H1 (cell line): ENCODE data around the gene CNIH1. TPM values are rescaled to one million over a fixed set of nuclear protein-coding genes. Genes with fewer than 3 reads are reported as not detected.

Experiments
- CTCF ChIA-PET: fragments of 300-600 bp; sonication (Branson Sonifier 250); formaldehyde crosslinking; loops from one replicate; lab custom pipeline; 2021; ENCODE audit not compliant: partially characterized antibody; lab: Charles Lee
- POLR2A ChIA-PET: fragments of 300-600 bp; sonication (Branson Sonifier 250); formaldehyde crosslinking; loops from one replicate; lab custom pipeline; 2021; ENCODE audit warnings: inconsistent platforms; ENCODE audit not compliant: partially characterized antibody; lab: Charles Lee
- DNase-seq, 2 experiments: peaks; one replicate each; pipeline versions ENCODE4 v3.0.0 to v3.0.0-alpha.2; 2010 to 2022; ENCODE audit warnings: low spot score in 2 of 2, low read depth in 1 of 2, mixed read lengths in 1 of 2
- FAIRE-seq: peaks from 2 replicates; lab custom pipeline; 2011; peaks lifted over from hg19 to GRCh38; lab: Jason Lieb, UNC
- H2AFZ ChIP-seq: 2 replicates; pipeline ENCODE4 v1.8.1; 2012; ENCODE audit warnings: low read length, inconsistent platforms
- H2AK5ac ChIP-seq: 2 replicates; pipeline ENCODE4 v1.6.1; 2013; ENCODE audit warnings: low read depth, low read length
- H2BK120ac ChIP-seq: replicated peaks from 2 replicates; pipeline ENCODE3; 2013; ENCODE audit warnings: low read depth, low read length, inconsistent platforms
- H2BK12ac ChIP-seq: 2 replicates; pipeline ENCODE4 v1.6.1; 2013; ENCODE audit warnings: low read depth, low read length
- H2BK15ac ChIP-seq: 2 replicates; pipeline ENCODE4 v1.6.1; 2013; ENCODE audit warnings: low read length
- H2BK20ac ChIP-seq: 2 replicates; pipeline ENCODE4 v1.6.1; 2013; ENCODE audit warnings: low read length
- H2BK5ac ChIP-seq: 2 replicates; pipeline ENCODE4 v1.6.1; 2013; ENCODE audit warnings: low read depth, low read length
- H3K14ac ChIP-seq: 2 replicates; pipeline ENCODE4 v1.6.1; 2013; ENCODE audit warnings: inconsistent platforms; ENCODE audit not compliant: insufficient read length
- H3K18ac ChIP-seq: 2 replicates; pipeline ENCODE4 v1.6.1; 2013; ENCODE audit warnings: low read length; ENCODE audit errors: extremely low read depth
- H3K23ac ChIP-seq: 2 replicates; pipeline ENCODE4 v1.6.1; 2013; ENCODE audit warnings: inconsistent platforms; ENCODE audit not compliant: insufficient read length
- H3K23me2 ChIP-seq: 2 replicates; pipeline ENCODE4 v1.6.1; 2013; ENCODE audit warnings: low read depth, low read length
- H3K27ac ChIP-seq: 2 replicates; pipeline ENCODE4 v1.6.1; 2011; ENCODE audit warnings: low read depth, low read length, inconsistent platforms
- H3K27me3 ChIP-seq, 4 experiments: replicated peaks in 1 of 4; 1 replicate in 1 of 4; 2 replicates in 3 of 4; pipeline versions ENCODE4 v1.6.1 to v1.8.1; 2011 to 2013; ENCODE audit warnings: low read length in 3 of 4, mild to moderate bottlenecking in 3 of 4, inconsistent platforms in 2 of 4, mixed read lengths in 2 of 4, moderate library complexity in 1 of 4; ENCODE audit not compliant: control insufficient read depth in 3 of 4, insufficient read depth in 3 of 4; ENCODE audit errors: extremely low read depth in 1 of 4
- H3K36me3 ChIP-seq, 4 experiments: 2 replicates each; pipeline versions ENCODE4 v1.6.1 to v1.8.1; 2011 to 2013; ENCODE audit warnings: mild to moderate bottlenecking in 4 of 4, low read length in 3 of 4, moderate library complexity in 2 of 4, control low read depth in 1 of 4, inconsistent platforms in 1 of 4; ENCODE audit not compliant: insufficient read depth in 4 of 4, control insufficient read depth in 2 of 4
- H3K4ac ChIP-seq: replicated peaks from 2 replicates; pipeline ENCODE3; 2013; ENCODE audit warnings: low read length, low read depth, mixed read lengths, inconsistent platforms; ENCODE audit not compliant: insufficient read length
- H3K4me1 ChIP-seq, 4 experiments: replicated peaks in 1 of 4; 1 replicate in 1 of 4; 2 replicates in 3 of 4; pipeline versions ENCODE4 v1.6.1 to v1.8.1; 2011 to 2013; ENCODE audit warnings: low read length in 3 of 4, inconsistent platforms in 2 of 4, mixed read lengths in 1 of 4; ENCODE audit not compliant: insufficient read depth in 4 of 4, control insufficient read depth in 3 of 4
- H3K4me2 ChIP-seq, 2 experiments: 2 replicates each; pipeline versions ENCODE4 v1.6.1 to v1.8.1; 2011 to 2013; ENCODE audit warnings: low read depth in 2 of 2, low read length in 2 of 2, control low read depth in 1 of 2, inconsistent platforms in 1 of 2, mild to moderate bottlenecking in 1 of 2; ENCODE audit not compliant: insufficient read depth in 1 of 2
- H3K4me3 ChIP-seq, 4 experiments: fragments of 200-600, 300-600 bp in 1 of 4; sonication (generic), shearing (Covaris generic), sonication (Bioruptor Twin) in 1 of 4; 2 replicates each; pipeline versions ENCODE4 v1.5.1 to v1.8.1; 2011 to 2016; ENCODE audit warnings: low read length in 4 of 4, low read depth in 3 of 4, control low read depth in 2 of 4, inconsistent platforms in 2 of 4, mild to moderate bottlenecking in 2 of 4, mixed read lengths in 1 of 4, moderate library complexity in 1 of 4; ENCODE audit not compliant: insufficient read depth in 2 of 4; ENCODE audit errors: extremely low read depth in 1 of 4
- H3K56ac ChIP-seq: replicated peaks from 2 replicates; pipeline ENCODE3; 2013; ENCODE audit warnings: low read depth, mild to moderate bottlenecking, mixed read lengths, low read length, inconsistent platforms; ENCODE audit not compliant: insufficient read length
- H3K79me1 ChIP-seq: 2 replicates; pipeline ENCODE4 v1.6.1; 2013; ENCODE audit warnings: low read depth, low read length, control low read depth
- H3K79me2 ChIP-seq, 2 experiments: 2 replicates each; pipeline versions ENCODE4 v1.6.1 to v1.8.1; 2012 to 2013; ENCODE audit warnings: low read length in 2 of 2, mild to moderate bottlenecking in 2 of 2, inconsistent platforms in 1 of 2; ENCODE audit not compliant: insufficient read depth in 2 of 2, control insufficient read depth in 1 of 2
- H3K9ac ChIP-seq, 4 experiments: replicated peaks in 1 of 4; 1 replicate in 1 of 4; 2 replicates in 3 of 4; pipeline versions ENCODE4 v1.6.1 to v1.8.1; 2011 to 2013; ENCODE audit warnings: low read depth in 3 of 4, low read length in 3 of 4, control low read depth in 2 of 4, mild to moderate bottlenecking in 2 of 4, moderate library complexity in 2 of 4, inconsistent platforms in 1 of 4; ENCODE audit errors: extremely low read depth in 1 of 4
- H3K9me3 ChIP-seq, 2 experiments: 2 replicates each; pipeline versions ENCODE4 v1.6.1 to v1.8.1; 2012 to 2013; ENCODE audit warnings: mild to moderate bottlenecking in 2 of 2, moderate library complexity in 2 of 2, control low read depth in 1 of 2, inconsistent platforms in 1 of 2, low read depth in 1 of 2, low read length in 1 of 2, mixed read lengths in 1 of 2; ENCODE audit not compliant: insufficient read depth in 2 of 2
- H4K20me1 ChIP-seq, 2 experiments: replicated peaks in 1 of 2; 2 replicates each; pipeline versions ENCODE3 to v1.8.1; 2011 to 2013; ENCODE audit warnings: inconsistent platforms in 2 of 2, low read length in 2 of 2, mild to moderate bottlenecking in 1 of 2; ENCODE audit not compliant: insufficient read depth in 2 of 2, control insufficient read depth in 1 of 2
- H4K5ac ChIP-seq: 2 replicates; pipeline ENCODE4 v1.6.1; 2013; ENCODE audit warnings: low read length, low read depth, mixed read lengths, inconsistent platforms; ENCODE audit not compliant: insufficient read length
- H4K8ac ChIP-seq: 2 replicates; pipeline ENCODE4 v1.8.0; 2013; ENCODE audit warnings: mild to moderate bottlenecking, moderate library complexity, low read length, inconsistent platforms; ENCODE audit not compliant: insufficient read depth; ENCODE audit errors: extremely low read depth
- H4K91ac ChIP-seq: replicated peaks from 2 replicates; pipeline ENCODE3; 2013; ENCODE audit warnings: low read length, mixed read lengths, inconsistent platforms; ENCODE audit not compliant: insufficient read length
- MAFK ChIP-seq: IDR thresholded peaks from 2 replicates; pipeline ENCODE4 v1.6.1; 2012; ENCODE audit warnings: low read depth, mild to moderate bottlenecking, improper control_type of control experiment, low read length
- ZNF274 ChIP-seq: IDR thresholded peaks from 2 replicates; pipeline ENCODE4 v1.7.0; 2012; ENCODE audit warnings: low read length, borderline replicate concordance; ENCODE audit errors: extremely low read depth
- WGBS, 2 experiments: shearing (Covaris generic) in 1 of 2; methylation state at CpG; one replicate each; pipeline versions ENCODE4 v1.1.6 to v1.1.7; 2013 to 2015; ENCODE audit warnings: low lambda C conversion rate in 2 of 2, mixed read lengths in 2 of 2, inconsistent platforms in 1 of 2, low coverage in 1 of 2, missing lambda C conversion rate in 1 of 2; ENCODE audit not compliant: insufficient replicate concordance in 2 of 2, insufficient coverage in 1 of 2, insufficient read length in 1 of 2; ENCODE audit errors: extremely low coverage in 1 of 2, missing lambda C conversion rate in 1 of 2; 5-methylcytosine and 5-hydroxymethylcytosine counted together
- polyA plus RNA-seq, 7 experiments: library from polyadenylated mRNA; depleted of rRNA in 3 of 7; stranded (reverse) in 5 of 7; unstranded in 2 of 7; fragments of >200 nt in 5 of 7; fragments of 200-250 nt in 2 of 7; gene quantifications; 1 replicate in 5 of 7; 2 replicates in 1 of 7; 4 replicates in 1 of 7; pipeline versions ENCODE4 v1.2.1 to v1.2.3, GENCODE V29; 2011 to 2013; ENCODE audit warnings: missing spikeins in 2 of 7, mixed read lengths in 2 of 7
- total RNA-seq: library from RNA; stranded (reverse); fragmentation: NEBNext Ultra II Directional; extraction: Animal tissue kit (Norgen Biotek cat#: 25700); gene quantifications from 2 replicates; pipeline ENCODE4 v1.2.1, GENCODE V29; 2021
- TF ChIP-seq, protein P1 (sequence below): IDR thresholded peaks from 2 replicates; pipeline ENCODE4 v1.6.1; 2012; ENCODE audit warnings: low read length, inconsistent platforms

Gene CNIH1
- total and polyA plus RNA-seq, 2 of the 8 experiments (the other 6 are each of a cell fraction or from before 2014, with no cell fraction given) = 119 to 333 TPM

DNA sequence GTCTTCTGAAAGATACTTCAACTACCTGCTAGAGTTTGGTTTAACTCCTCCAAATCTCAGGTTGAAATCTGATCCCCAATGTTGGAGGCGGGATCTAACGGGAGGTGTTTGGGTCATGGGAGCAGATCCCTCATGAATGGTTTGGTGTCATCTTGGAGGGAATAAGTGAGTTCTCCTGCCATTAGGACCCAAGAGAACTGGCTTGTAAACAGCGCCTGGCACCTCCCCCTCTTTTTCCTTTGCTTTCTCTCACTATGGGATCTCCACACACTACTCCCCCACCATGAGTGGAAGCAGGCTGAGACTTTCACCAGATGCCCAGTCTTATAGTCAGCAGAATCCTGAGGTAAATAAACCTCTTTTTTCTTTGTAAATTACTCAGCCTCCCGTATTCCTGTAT, 2.5 kb downstream of the CNIH1 start:
- Histone ChIP-seq H3K4me1 (peaks cover 0 to 9% (median 6%) of the 10 kb centered on the region in 4 experiments; a peak in 5 of 7 replicates), H2AFZ (no peak overlapping the region), H4K20me1 (peaks cover 2% of the 10 kb centered on the region in 2 experiments), H3K23me2 (no peaks in the 10 kb centered on the region; the same call in 1 of the 2 replicates), H3K18ac (no peak overlapping the region), H2AK5ac (no peak overlapping the region), H3K4me2 (peak overlapping the region; percentile 12 to 49; a peak in 3 of 4 replicates), H2BK5ac (no peak overlapping the region), H3K79me2 (peaks cover 31 to 70% of the 10 kb centered on the region in 2 experiments), H3K27ac (no peak overlapping the region), H3K4ac (no peak overlapping the region), H4K91ac (no peak overlapping the region), H3K9ac (no peak overlapping the region), H3K4me3 (peak overlapping the region in 1 of 4 experiments; percentile 29; a peak in 1 of 8 replicates), H3K36me3 (peaks cover 0 to 3% (median 0%) of the 10 kb centered on the region in 4 experiments; a peak in 1 of 8 replicates), H3K27me3 (no peaks in the 10 kb centered on the region), H3K14ac (no peak overlapping the region), H3K56ac (no peak overlapping the region), H2BK15ac (no peak overlapping the region), H2BK20ac (no peak overlapping the region), H3K23ac (no peak overlapping the region), H4K5ac (no peak overlapping the region), H3K79me1 (peaks cover 5% of the 10 kb centered on the region), H2BK120ac (no peak overlapping the region), H2BK12ac (no peak overlapping the region), H3K9me3 (no peaks in the 10 kb centered on the region), H4K8ac (no peak overlapping the region)
- 72% methylated on average over 4 of the region's 4 CpGs; no CpG with 5 or more reads in 1 of the 2 experiments for WGBS, 2 experiments
- no peak for DNase-seq
- no peak for FAIRE-seq
- POLR2A ChIA-PET = interaction anchor here (0.9 to 1.8 kb wide), 3 partner anchors 10 to 76 kb away, joined by 3 to 5 read pairs (median 5); no protein-coding TSS in a partner anchor
- TF ChIP-seq, protein P1, sequence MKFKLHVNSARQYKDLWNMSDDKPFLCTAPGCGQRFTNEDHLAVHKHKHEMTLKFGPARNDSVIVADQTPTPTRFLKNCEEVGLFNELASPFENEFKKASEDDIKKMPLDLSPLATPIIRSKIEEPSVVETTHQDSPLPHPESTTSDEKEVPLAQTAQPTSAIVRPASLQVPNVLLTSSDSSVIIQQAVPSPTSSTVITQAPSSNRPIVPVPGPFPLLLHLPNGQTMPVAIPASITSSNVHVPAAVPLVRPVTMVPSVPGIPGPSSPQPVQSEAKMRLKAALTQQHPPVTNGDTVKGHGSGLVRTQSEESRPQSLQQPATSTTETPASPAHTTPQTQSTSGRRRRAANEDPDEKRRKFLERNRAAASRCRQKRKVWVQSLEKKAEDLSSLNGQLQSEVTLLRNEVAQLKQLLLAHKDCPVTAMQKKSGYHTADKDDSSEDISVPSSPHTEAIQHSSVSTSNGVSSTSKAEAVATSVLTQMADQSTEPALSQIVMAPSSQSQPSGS = no peak
- TF ChIP-seq ZNF274 (no peak), MAFK (no peak)
- CTCF ChIA-PET = interaction anchor here (0.7 to 2.5 kb wide), 6 partner anchors 15 to 274 kb away, joined by 3 to 7 read pairs (median 4); partner anchors contain the start of gene CDKN3
